H1 (cell line): ENCODE measurements around the gene PIP5K1B. TPM values are rescaled to one million over a fixed set of nuclear protein-coding genes. Genes with fewer than 3 reads are reported as not detected.

ENCODE experiments used
- CTCF ChIA-PET: fragments of 300-600 bp; sonication (Branson Sonifier 250); formaldehyde crosslinking; loops from one replicate; lab custom pipeline; 2021; ENCODE audit not compliant: partially characterized antibody; lab: Charles Lee
- POLR2A ChIA-PET: fragments of 300-600 bp; sonication (Branson Sonifier 250); formaldehyde crosslinking; loops from one replicate; lab custom pipeline; 2021; ENCODE audit warnings: inconsistent platforms; ENCODE audit not compliant: partially characterized antibody; lab: Charles Lee
- DNase-seq, 2 experiments: peaks; one replicate each; pipeline versions ENCODE4 v3.0.0 to v3.0.0-alpha.2; 2010 to 2022; ENCODE audit warnings: low spot score in 2 of 2, low read depth in 1 of 2, mixed read lengths in 1 of 2
- FAIRE-seq: peaks from 2 replicates; lab custom pipeline; 2011; peaks lifted over from hg19 to GRCh38; lab: Jason Lieb, UNC
- H2AFZ ChIP-seq: 2 replicates; pipeline ENCODE4 v1.8.1; 2012; ENCODE audit warnings: low read length, inconsistent platforms
- H2AK5ac ChIP-seq: 2 replicates; pipeline ENCODE4 v1.6.1; 2013; ENCODE audit warnings: low read depth, low read length
- H2BK120ac ChIP-seq: replicated peaks from 2 replicates; pipeline ENCODE3; 2013; ENCODE audit warnings: low read depth, low read length, inconsistent platforms
- H2BK12ac ChIP-seq: 2 replicates; pipeline ENCODE4 v1.6.1; 2013; ENCODE audit warnings: low read depth, low read length
- H2BK15ac ChIP-seq: 2 replicates; pipeline ENCODE4 v1.6.1; 2013; ENCODE audit warnings: low read length
- H2BK20ac ChIP-seq: 2 replicates; pipeline ENCODE4 v1.6.1; 2013; ENCODE audit warnings: low read length
- H2BK5ac ChIP-seq: 2 replicates; pipeline ENCODE4 v1.6.1; 2013; ENCODE audit warnings: low read depth, low read length
- H3K14ac ChIP-seq: 2 replicates; pipeline ENCODE4 v1.6.1; 2013; ENCODE audit warnings: inconsistent platforms; ENCODE audit not compliant: insufficient read length
- H3K18ac ChIP-seq: 2 replicates; pipeline ENCODE4 v1.6.1; 2013; ENCODE audit warnings: low read length; ENCODE audit errors: extremely low read depth
- H3K23ac ChIP-seq: 2 replicates; pipeline ENCODE4 v1.6.1; 2013; ENCODE audit warnings: inconsistent platforms; ENCODE audit not compliant: insufficient read length
- H3K23me2 ChIP-seq: 2 replicates; pipeline ENCODE4 v1.6.1; 2013; ENCODE audit warnings: low read depth, low read length
- H3K27ac ChIP-seq: 2 replicates; pipeline ENCODE4 v1.6.1; 2011; ENCODE audit warnings: low read depth, low read length, inconsistent platforms
- H3K27me3 ChIP-seq, 4 experiments: replicated peaks in 1 of 4; 1 replicate in 1 of 4; 2 replicates in 3 of 4; pipeline versions ENCODE4 v1.6.1 to v1.8.1; 2011 to 2013; ENCODE audit warnings: low read length in 3 of 4, mild to moderate bottlenecking in 3 of 4, inconsistent platforms in 2 of 4, mixed read lengths in 2 of 4, moderate library complexity in 1 of 4; ENCODE audit not compliant: control insufficient read depth in 3 of 4, insufficient read depth in 3 of 4; ENCODE audit errors: extremely low read depth in 1 of 4
- H3K36me3 ChIP-seq, 4 experiments: 2 replicates each; pipeline versions ENCODE4 v1.6.1 to v1.8.1; 2011 to 2013; ENCODE audit warnings: mild to moderate bottlenecking in 4 of 4, low read length in 3 of 4, moderate library complexity in 2 of 4, control low read depth in 1 of 4, inconsistent platforms in 1 of 4; ENCODE audit not compliant: insufficient read depth in 4 of 4, control insufficient read depth in 2 of 4
- H3K4ac ChIP-seq: replicated peaks from 2 replicates; pipeline ENCODE3; 2013; ENCODE audit warnings: low read length, low read depth, mixed read lengths, inconsistent platforms; ENCODE audit not compliant: insufficient read length
- H3K4me1 ChIP-seq, 4 experiments: replicated peaks in 1 of 4; 1 replicate in 1 of 4; 2 replicates in 3 of 4; pipeline versions ENCODE4 v1.6.1 to v1.8.1; 2011 to 2013; ENCODE audit warnings: low read length in 3 of 4, inconsistent platforms in 2 of 4, mixed read lengths in 1 of 4; ENCODE audit not compliant: insufficient read depth in 4 of 4, control insufficient read depth in 3 of 4
- H3K4me2 ChIP-seq, 2 experiments: 2 replicates each; pipeline versions ENCODE4 v1.6.1 to v1.8.1; 2011 to 2013; ENCODE audit warnings: low read depth in 2 of 2, low read length in 2 of 2, control low read depth in 1 of 2, inconsistent platforms in 1 of 2, mild to moderate bottlenecking in 1 of 2; ENCODE audit not compliant: insufficient read depth in 1 of 2
- H3K4me3 ChIP-seq, 4 experiments: fragments of 200-600, 300-600 bp in 1 of 4; sonication (generic), shearing (Covaris generic), sonication (Bioruptor Twin) in 1 of 4; 2 replicates each; pipeline versions ENCODE4 v1.5.1 to v1.8.1; 2011 to 2016; ENCODE audit warnings: low read length in 4 of 4, low read depth in 3 of 4, control low read depth in 2 of 4, inconsistent platforms in 2 of 4, mild to moderate bottlenecking in 2 of 4, mixed read lengths in 1 of 4, moderate library complexity in 1 of 4; ENCODE audit not compliant: insufficient read depth in 2 of 4; ENCODE audit errors: extremely low read depth in 1 of 4
- H3K56ac ChIP-seq: replicated peaks from 2 replicates; pipeline ENCODE3; 2013; ENCODE audit warnings: low read depth, mild to moderate bottlenecking, mixed read lengths, low read length, inconsistent platforms; ENCODE audit not compliant: insufficient read length
- H3K79me1 ChIP-seq: 2 replicates; pipeline ENCODE4 v1.6.1; 2013; ENCODE audit warnings: low read depth, low read length, control low read depth
- H3K79me2 ChIP-seq, 2 experiments: 2 replicates each; pipeline versions ENCODE4 v1.6.1 to v1.8.1; 2012 to 2013; ENCODE audit warnings: low read length in 2 of 2, mild to moderate bottlenecking in 2 of 2, inconsistent platforms in 1 of 2; ENCODE audit not compliant: insufficient read depth in 2 of 2, control insufficient read depth in 1 of 2
- H3K9ac ChIP-seq, 4 experiments: replicated peaks in 1 of 4; 1 replicate in 1 of 4; 2 replicates in 3 of 4; pipeline versions ENCODE4 v1.6.1 to v1.8.1; 2011 to 2013; ENCODE audit warnings: low read depth in 3 of 4, low read length in 3 of 4, control low read depth in 2 of 4, mild to moderate bottlenecking in 2 of 4, moderate library complexity in 2 of 4, inconsistent platforms in 1 of 4; ENCODE audit errors: extremely low read depth in 1 of 4
- H3K9me3 ChIP-seq, 2 experiments: 2 replicates each; pipeline versions ENCODE4 v1.6.1 to v1.8.1; 2012 to 2013; ENCODE audit warnings: mild to moderate bottlenecking in 2 of 2, moderate library complexity in 2 of 2, control low read depth in 1 of 2, inconsistent platforms in 1 of 2, low read depth in 1 of 2, low read length in 1 of 2, mixed read lengths in 1 of 2; ENCODE audit not compliant: insufficient read depth in 2 of 2
- H4K20me1 ChIP-seq, 2 experiments: replicated peaks in 1 of 2; 2 replicates each; pipeline versions ENCODE3 to v1.8.1; 2011 to 2013; ENCODE audit warnings: inconsistent platforms in 2 of 2, low read length in 2 of 2, mild to moderate bottlenecking in 1 of 2; ENCODE audit not compliant: insufficient read depth in 2 of 2, control insufficient read depth in 1 of 2
- H4K5ac ChIP-seq: 2 replicates; pipeline ENCODE4 v1.6.1; 2013; ENCODE audit warnings: low read length, low read depth, mixed read lengths, inconsistent platforms; ENCODE audit not compliant: insufficient read length
- H4K8ac ChIP-seq: 2 replicates; pipeline ENCODE4 v1.8.0; 2013; ENCODE audit warnings: mild to moderate bottlenecking, moderate library complexity, low read length, inconsistent platforms; ENCODE audit not compliant: insufficient read depth; ENCODE audit errors: extremely low read depth
- H4K91ac ChIP-seq: replicated peaks from 2 replicates; pipeline ENCODE3; 2013; ENCODE audit warnings: low read length, mixed read lengths, inconsistent platforms; ENCODE audit not compliant: insufficient read length
- CBX8 ChIP-seq: fragments of 300-800, 300-1000 bp; sonication (generic); IDR thresholded peaks from 2 replicates; pipeline ENCODE4 v1.7.1; 2016; ENCODE audit warnings: low read depth, low read length, borderline replicate concordance
- EGR1 ChIP-seq: IDR thresholded peaks from 2 replicates; pipeline ENCODE4 v1.6.1; 2011; ENCODE audit warnings: low read depth, low read length, borderline replicate concordance
- GTF2F1 ChIP-seq: IDR thresholded peaks from 2 replicates; pipeline ENCODE4 v1.6.1; 2012; ENCODE audit warnings: low read depth, low read length, improper control_type of control experiment, borderline replicate concordance
- HDAC6 ChIP-seq: IDR thresholded peaks from one replicate; pipeline ENCODE4 v1.7.1; 2012; ENCODE audit warnings: low read depth, mild to moderate bottlenecking, inconsistent platforms, low read length, moderate library complexity
- POLR2A ChIP-seq, 2 experiments: IDR thresholded peaks; 1 replicate in 1 of 2; 2 replicates in 1 of 2; pipeline ENCODE4 v1.6.1; 2011; ENCODE audit warnings: low read depth in 2 of 2, low read length in 2 of 2, mild to moderate bottlenecking in 2 of 2; ENCODE audit errors: control extremely low read depth in 1 of 2
- RAD21 ChIP-seq, 2 experiments: IDR thresholded peaks in 1 of 2; conservative IDR thresholded peaks in 1 of 2; 2 replicates each; pipeline ENCODE4 v1.6.1; 2011; ENCODE audit warnings: low read depth in 2 of 2, low read length in 2 of 2, improper control_type of control experiment in 1 of 2, inconsistent platforms in 1 of 2, mild to moderate bottlenecking in 1 of 2, moderate library complexity in 1 of 2
- TAF1 ChIP-seq: IDR thresholded peaks from 2 replicates; pipeline ENCODE4 v1.6.1; 2011; ENCODE audit warnings: mild to moderate bottlenecking, low read depth, low read length
- TAF7 ChIP-seq: optimal IDR thresholded peaks from 2 replicates; pipeline ENCODE3; 2011; ENCODE audit warnings: low read depth, mild to moderate bottlenecking, inconsistent platforms, low read length, moderate library complexity, borderline replicate concordance
- TBP ChIP-seq: IDR thresholded peaks from 2 replicates; pipeline ENCODE4 v1.6.1; 2011; ENCODE audit warnings: low read depth, low read length, improper control_type of control experiment
- WGBS, 2 experiments: shearing (Covaris generic) in 1 of 2; methylation state at CpG; one replicate each; pipeline versions ENCODE4 v1.1.6 to v1.1.7; 2013 to 2015; ENCODE audit warnings: low lambda C conversion rate in 2 of 2, mixed read lengths in 2 of 2, inconsistent platforms in 1 of 2, low coverage in 1 of 2, missing lambda C conversion rate in 1 of 2; ENCODE audit not compliant: insufficient replicate concordance in 2 of 2, insufficient coverage in 1 of 2, insufficient read length in 1 of 2; ENCODE audit errors: extremely low coverage in 1 of 2, missing lambda C conversion rate in 1 of 2; 5-methylcytosine and 5-hydroxymethylcytosine counted together
- polyA plus RNA-seq, 7 experiments: library from polyadenylated mRNA; depleted of rRNA in 3 of 7; stranded (reverse) in 5 of 7; unstranded in 2 of 7; fragments of >200 nt in 5 of 7; fragments of 200-250 nt in 2 of 7; gene quantifications; 1 replicate in 5 of 7; 2 replicates in 1 of 7; 4 replicates in 1 of 7; pipeline versions ENCODE4 v1.2.1 to v1.2.3, GENCODE V29; 2011 to 2013; ENCODE audit warnings: missing spikeins in 2 of 7, mixed read lengths in 2 of 7
- total RNA-seq: library from RNA; stranded (reverse); fragmentation: NEBNext Ultra II Directional; extraction: Animal tissue kit (Norgen Biotek cat#: 25700); gene quantifications from 2 replicates; pipeline ENCODE4 v1.2.1, GENCODE V29; 2021
- TF ChIP-seq, protein P1 (sequence below), 3 experiments: IDR thresholded peaks; 1 replicate in 2 of 3; 2 replicates in 1 of 3; pipeline versions ENCODE4 v1.5.1 to v1.6.1; 2011; ENCODE audit warnings: low read length in 3 of 3, mild to moderate bottlenecking in 3 of 3, inconsistent platforms in 2 of 3, low read depth in 1 of 3, moderate library complexity in 1 of 3; ENCODE audit not compliant: insufficient read depth in 1 of 3; ENCODE audit errors: control extremely low read depth in 1 of 3

PIP5K1B gene
- total and polyA plus RNA-seq, 2 of the 8 experiments (the other 6 are each of a cell fraction or from before 2014, with no cell fraction given) = 4.7 to 7.7 TPM

DNA sequence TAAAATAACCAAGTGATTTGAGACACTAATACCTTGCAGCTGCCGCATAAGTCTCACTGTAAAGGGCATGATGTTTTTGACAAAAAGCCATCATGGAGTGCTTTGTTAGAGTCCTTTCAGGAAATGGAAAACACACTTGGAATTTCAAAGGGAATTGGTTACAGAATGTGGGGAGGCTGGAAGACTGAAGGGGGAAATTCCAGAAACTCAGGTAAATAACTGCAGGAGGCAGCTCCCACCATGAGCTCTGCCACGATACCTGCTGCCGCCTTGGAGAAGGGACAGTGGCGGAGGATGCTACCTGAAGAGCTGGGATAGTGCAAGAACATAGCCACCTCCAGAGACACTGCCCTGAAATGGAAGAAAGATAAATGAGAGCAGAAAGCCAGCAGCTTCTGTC is 242.0 kb downstream of the PIP5K1B start:
- 38% methylated on average over 4 of the region's 4 CpGs; no CpG with 5 or more reads in 1 of the 2 experiments for WGBS, 2 experiments
- H3K79me2 ChIP-seq = no peaks in the 10 kb centered on the region
- H3K18ac ChIP-seq = peak overlapping the region; percentile 49; the same call in 1 of the 2 replicates
- peak overlapping the region; percentile 96 for H2BK20ac ChIP-seq
- H2AFZ ChIP-seq = no peak overlapping the region
- peak overlapping the region; percentile 75; the same call in 1 of the 2 replicates for H2BK5ac ChIP-seq
- no peak overlapping the region for H4K5ac ChIP-seq
- no peaks in the 10 kb centered on the region for H3K36me3 ChIP-seq
- FAIRE-seq (peak; percentile 91), DNase-seq (peak; percentile 55 to 56)
- H3K56ac ChIP-seq = no peak overlapping the region
- no peak overlapping the region for H2BK15ac ChIP-seq
- no peak overlapping the region for H3K14ac ChIP-seq
- H3K9ac ChIP-seq = no peak overlapping the region
- H3K79me1 ChIP-seq = no peaks in the 10 kb centered on the region
- H4K8ac ChIP-seq = no peak overlapping the region
- H2BK12ac ChIP-seq = peak overlapping the region; percentile 62; the same call in 1 of the 2 replicates
- no peaks in the 10 kb centered on the region for H3K9me3 ChIP-seq
- peak overlapping the region; percentile 24; the same call in 1 of the 2 replicates for H3K27ac ChIP-seq
- CTCF ChIA-PET = interaction anchor here (0.9 to 1.3 kb wide), 2 partner anchors 10 to 53 kb away, joined by 3 to 4 read pairs; no protein-coding TSS in a partner anchor
- no peak overlapping the region for H3K23ac ChIP-seq
- H3K4me2 ChIP-seq = peak overlapping the region; percentile 22 to 32; a peak in 2 of 4 replicates
- peaks cover 12 to 29% (median 18%) of the 10 kb centered on the region in 4 experiments for H3K4me1 ChIP-seq
- H3K27me3 ChIP-seq = no peaks in the 10 kb centered on the region; a peak in 1 of 7 replicates
- no peak overlapping the region; a peak in 1 of 8 replicates for H3K4me3 ChIP-seq
- no peak overlapping the region for H4K91ac ChIP-seq
- POLR2A ChIA-PET = interaction anchor here (1.2 to 2.6 kb wide), 2 partner anchors 9 to 75 kb away, joined by 3 to 9 read pairs; no protein-coding TSS in a partner anchor
- no peak overlapping the region for H3K4ac ChIP-seq
- peak overlapping the region; percentile 6 for H2BK120ac ChIP-seq
- H4K20me1 ChIP-seq = no peaks in the 10 kb centered on the region
- H2AK5ac ChIP-seq = no peak overlapping the region
- H3K23me2 ChIP-seq = no peaks in the 10 kb centered on the region
- TF ChIP-seq CBX8 = no peak
- TF ChIP-seq GTF2F1 = no peak
- TF ChIP-seq RAD21 (IDR thresholded peaks at IDR 0.05 in 1 of 2, conservative IDR thresholded peaks at IDR 0.05 in 1 of 2; ENCODE audit: low read depth in 2 of 2, low read length in 2 of 2) = 0 out of 4 replicates have a peak, but pooled peaks have one; percentile 9 to 10
- TF ChIP-seq TAF1 = no peak
- TF ChIP-seq TBP = 0 out of 2 replicates have a peak, but pooled peaks have one; percentile 37
- TF ChIP-seq POLR2A (IDR thresholded peaks at IDR 0.05; ENCODE audit: control extremely low read depth in 1 of 2, low read depth in 2 of 2, low read length in 2 of 2) = peak in 1 of 2 experiments; percentile 41; a peak in 1 of 3 replicates
- no peak for TF ChIP-seq TAF7
- TF ChIP-seq EGR1 = 0 out of 2 replicates have a peak, but pooled peaks have one; percentile 18
- no peak for TF ChIP-seq HDAC6
- TF ChIP-seq, protein P1, sequence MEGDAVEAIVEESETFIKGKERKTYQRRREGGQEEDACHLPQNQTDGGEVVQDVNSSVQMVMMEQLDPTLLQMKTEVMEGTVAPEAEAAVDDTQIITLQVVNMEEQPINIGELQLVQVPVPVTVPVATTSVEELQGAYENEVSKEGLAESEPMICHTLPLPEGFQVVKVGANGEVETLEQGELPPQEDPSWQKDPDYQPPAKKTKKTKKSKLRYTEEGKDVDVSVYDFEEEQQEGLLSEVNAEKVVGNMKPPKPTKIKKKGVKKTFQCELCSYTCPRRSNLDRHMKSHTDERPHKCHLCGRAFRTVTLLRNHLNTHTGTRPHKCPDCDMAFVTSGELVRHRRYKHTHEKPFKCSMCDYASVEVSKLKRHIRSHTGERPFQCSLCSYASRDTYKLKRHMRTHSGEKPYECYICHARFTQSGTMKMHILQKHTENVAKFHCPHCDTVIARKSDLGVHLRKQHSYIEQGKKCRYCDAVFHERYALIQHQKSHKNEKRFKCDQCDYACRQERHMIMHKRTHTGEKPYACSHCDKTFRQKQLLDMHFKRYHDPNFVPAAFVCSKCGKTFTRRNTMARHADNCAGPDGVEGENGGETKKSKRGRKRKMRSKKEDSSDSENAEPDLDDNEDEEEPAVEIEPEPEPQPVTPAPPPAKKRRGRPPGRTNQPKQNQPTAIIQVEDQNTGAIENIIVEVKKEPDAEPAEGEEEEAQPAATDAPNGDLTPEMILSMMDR (IDR thresholded peaks at IDR 0.05; ENCODE audit: control extremely low read depth in 1 of 3, insufficient read depth in 1 of 3, low read depth in 1 of 3, low read length in 3 of 3) = no peak
